H1 (cell line): ENCODE measurements around the gene MED16. TPM values are rescaled to one million over a fixed set of nuclear protein-coding genes. Genes with fewer than 3 reads are reported as not detected.

Source experiments
- BCL11A ChIP-seq, 2 experiments: IDR thresholded peaks; one replicate each; pipeline ENCODE4 v1.6.1; 2011; ENCODE audit warnings: low read depth in 2 of 2, low read length in 2 of 2, mild to moderate bottlenecking in 2 of 2
- JUN ChIP-seq: IDR thresholded peaks from 2 replicates; pipeline ENCODE4 v1.6.1; 2011; ENCODE audit warnings: low read depth, mild to moderate bottlenecking, improper control_type of control experiment, low read length
- RFX5 ChIP-seq: IDR thresholded peaks from 2 replicates; pipeline ENCODE4 v1.6.1; 2011; ENCODE audit warnings: low read depth, low read length, improper control_type of control experiment, borderline replicate concordance
- SP4 ChIP-seq: IDR thresholded peaks from 2 replicates; pipeline ENCODE4 v1.6.1; 2012; ENCODE audit warnings: low read length, inconsistent platforms
- polyA plus RNA-seq, 7 experiments: library from polyadenylated mRNA; depleted of rRNA in 3 of 7; stranded (reverse) in 5 of 7; unstranded in 2 of 7; fragments of >200 nt in 5 of 7; fragments of 200-250 nt in 2 of 7; gene quantifications; 1 replicate in 5 of 7; 2 replicates in 1 of 7; 4 replicates in 1 of 7; pipeline versions ENCODE4 v1.2.1 to v1.2.3, GENCODE V29; 2011 to 2013; ENCODE audit warnings: missing spikeins in 2 of 7, mixed read lengths in 2 of 7
- total RNA-seq: library from RNA; stranded (reverse); fragmentation: NEBNext Ultra II Directional; extraction: Animal tissue kit (Norgen Biotek cat#: 25700); gene quantifications from 2 replicates; pipeline ENCODE4 v1.2.1, GENCODE V29; 2021

MED16 gene
- total and polyA plus RNA-seq, 2 of the 8 experiments (the other 6 are each of a cell fraction or from before 2014, with no cell fraction given), result 51.0 to 67.2 TPM

DNA sequence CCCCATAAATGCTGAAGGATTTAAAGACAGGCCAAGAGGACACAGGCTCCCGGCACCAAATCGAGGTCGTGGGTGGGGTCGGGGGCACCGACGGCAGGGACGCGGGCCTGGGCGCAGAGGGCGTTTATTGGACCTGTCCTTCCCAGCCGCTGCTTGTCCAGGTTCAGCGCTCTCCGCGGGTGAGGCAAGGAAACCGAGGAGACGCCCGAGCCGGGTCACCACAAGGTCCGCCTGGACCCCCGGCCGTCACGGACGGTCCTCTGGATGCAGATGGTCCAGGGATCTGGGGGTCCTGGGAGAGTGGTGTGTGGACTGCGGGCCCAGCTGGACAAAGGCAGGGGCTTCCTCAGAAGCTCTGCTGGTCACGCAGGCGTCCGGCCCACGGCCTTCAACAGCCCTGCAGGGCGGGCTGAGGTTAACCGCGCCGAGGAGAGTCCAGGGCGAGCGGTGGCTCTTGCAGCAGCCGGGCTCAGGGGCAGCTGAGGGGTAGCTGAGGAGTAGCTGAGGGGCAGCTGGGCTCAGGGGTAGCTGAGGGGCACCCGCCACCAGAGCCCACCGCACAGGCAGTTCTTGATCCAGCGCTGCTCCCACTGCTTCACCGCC, 25.0 kb downstream of the MED16 start (continued):
- no peak for TF ChIP-seq RFX5
- no peak for TF ChIP-seq BCL11A (IDR thresholded peaks at IDR 0.05; ENCODE audit: low read depth in 2 of 2, low read length in 2 of 2)
- no peak for TF ChIP-seq JUN
- TF ChIP-seq SP4, result no peak
- TF ChIP-seq, all 59 proteins: peak for 0
